ENCODE measurements around the gene C18orf63.

DNA sequence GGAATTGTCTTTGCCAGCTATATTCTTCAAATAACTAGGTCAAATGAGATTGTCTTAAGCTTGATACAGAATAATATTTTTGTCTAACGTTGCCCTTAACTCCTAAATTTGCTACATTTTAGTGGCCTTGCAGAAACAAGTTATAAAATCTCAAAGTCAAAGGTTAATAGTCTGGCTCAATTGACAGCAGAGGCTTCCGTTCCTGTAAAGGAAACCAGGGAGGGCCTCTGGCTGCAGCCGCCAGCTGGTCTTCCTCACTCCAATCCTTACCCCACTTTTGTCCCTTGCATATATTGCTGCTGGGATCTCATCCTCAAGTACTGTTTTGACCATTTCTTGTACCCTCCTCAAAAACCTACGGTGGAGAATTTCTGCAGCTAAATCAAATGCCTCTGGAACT lies 40.9 kb upstream of the C18orf63 start:
- TF ChIP-seq, protein P1, sequence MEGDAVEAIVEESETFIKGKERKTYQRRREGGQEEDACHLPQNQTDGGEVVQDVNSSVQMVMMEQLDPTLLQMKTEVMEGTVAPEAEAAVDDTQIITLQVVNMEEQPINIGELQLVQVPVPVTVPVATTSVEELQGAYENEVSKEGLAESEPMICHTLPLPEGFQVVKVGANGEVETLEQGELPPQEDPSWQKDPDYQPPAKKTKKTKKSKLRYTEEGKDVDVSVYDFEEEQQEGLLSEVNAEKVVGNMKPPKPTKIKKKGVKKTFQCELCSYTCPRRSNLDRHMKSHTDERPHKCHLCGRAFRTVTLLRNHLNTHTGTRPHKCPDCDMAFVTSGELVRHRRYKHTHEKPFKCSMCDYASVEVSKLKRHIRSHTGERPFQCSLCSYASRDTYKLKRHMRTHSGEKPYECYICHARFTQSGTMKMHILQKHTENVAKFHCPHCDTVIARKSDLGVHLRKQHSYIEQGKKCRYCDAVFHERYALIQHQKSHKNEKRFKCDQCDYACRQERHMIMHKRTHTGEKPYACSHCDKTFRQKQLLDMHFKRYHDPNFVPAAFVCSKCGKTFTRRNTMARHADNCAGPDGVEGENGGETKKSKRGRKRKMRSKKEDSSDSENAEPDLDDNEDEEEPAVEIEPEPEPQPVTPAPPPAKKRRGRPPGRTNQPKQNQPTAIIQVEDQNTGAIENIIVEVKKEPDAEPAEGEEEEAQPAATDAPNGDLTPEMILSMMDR (IDR thresholded peaks at IDR 0.05): no peak
- no peak for TF ChIP-seq POLR2A (IDR thresholded peaks at IDR 0.05)

All from transverse colon (tissue), 3 donors.